ENCODE data around the gene COX14.

The COX14 gene

GRCh38 chr12:50156641-50157040, 44.6 kb downstream of the COX14 start:
- no peak for DNase-seq (ENCODE audit: low spot score)

DNA sequence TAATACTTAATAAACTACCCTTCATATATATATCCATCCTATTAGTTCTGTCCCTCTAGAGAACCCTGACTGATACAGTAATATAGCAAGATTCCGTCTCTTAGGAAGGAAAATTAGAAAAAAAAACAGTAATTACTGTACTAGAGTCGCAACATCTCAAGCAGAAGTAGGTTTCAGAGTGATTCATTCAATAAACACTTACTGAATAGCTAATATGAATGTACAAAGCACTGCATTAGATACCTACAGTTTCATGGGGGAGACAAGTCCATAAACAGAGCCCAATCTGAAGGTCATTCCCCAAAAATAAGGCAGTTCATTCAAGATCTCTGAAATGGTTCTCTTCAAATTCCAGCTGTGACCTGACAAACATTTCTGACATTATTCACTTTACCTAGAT, 45.2 kb downstream of the COX14 start:
- no peak for DNase-seq (ENCODE audit: low spot score)

DNA sequence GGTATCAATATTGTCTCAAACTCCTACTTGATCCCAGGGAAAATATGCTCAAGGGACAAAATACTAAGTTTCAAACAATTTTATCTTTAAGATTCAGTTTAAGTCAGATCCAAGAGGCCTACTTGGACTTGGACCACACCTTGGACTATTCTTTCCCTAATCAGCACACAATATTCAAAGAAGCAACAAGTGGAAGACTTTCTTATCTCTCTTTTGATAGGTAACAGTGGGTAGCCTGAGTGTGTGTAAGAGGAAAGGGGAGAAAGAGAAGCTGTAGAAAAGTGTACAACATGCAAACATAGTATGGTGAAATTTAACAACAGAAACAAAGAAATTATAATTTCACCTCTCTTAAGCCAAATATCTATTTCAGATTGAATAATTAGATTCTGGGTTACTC, 48.6 kb downstream of the COX14 start:
- no peak for DNase-seq (ENCODE audit: low spot score)

- no peak for DNase-seq (ENCODE audit: low spot score)
Measured at GRCh38 chr12:50162230-50162629, 50.2 kb downstream of the COX14 start.

DNA sequence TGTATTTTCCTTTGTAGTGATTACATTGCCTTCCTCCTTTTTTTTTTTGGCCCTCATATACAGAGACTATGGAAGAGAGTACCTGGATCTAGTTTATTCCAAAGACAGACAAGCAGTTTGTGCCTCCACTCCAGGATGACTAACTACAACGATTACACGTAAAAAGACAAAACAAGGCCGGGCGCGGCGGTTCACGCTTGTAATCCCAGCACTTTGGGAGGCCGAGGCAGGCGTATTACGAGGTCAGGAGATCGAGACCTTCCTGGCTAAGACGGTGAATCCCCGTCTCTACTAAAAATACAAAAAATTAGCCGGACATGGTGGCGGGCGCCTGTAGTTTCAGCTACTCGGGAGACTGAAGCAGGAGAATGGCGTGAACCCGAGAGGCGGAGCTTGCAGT, 52.9 kb downstream of the COX14 start:
- DNase-seq (ENCODE audit: low spot score) = no peak

GRCh38 chr12:50166799-50167048, 54.7 kb downstream of the COX14 start:
- DNase-seq (ENCODE audit: low spot score) = no peak

GRCh38 chr12:50167049-50167828, 55.2 kb downstream of the COX14 start, which contains the start of gene CERS5:
CERS5 (minus strand) TSS chr12:50167369; CDS start chr12:50167297, 72 bp downstream.
- DNase-seq (ENCODE audit: low spot score) = peak; percentile 97

Measured in COLO829 (cell line).